Panc1 (cell line): ENCODE results near the gene LZTS2. TPM values are rescaled to one million over a fixed set of nuclear protein-coding genes. Genes with fewer than 3 reads are reported as not detected.

Experiments used
- ATAC-seq: fragments of 200-7000 bp; cut with Tn5 transposase; 2 replicates; pipeline ENCODE4 v1.9.1; 2020; ENCODE audit warnings: mild to moderate bottlenecking, moderate library complexity
- Bru-seq: library from RNA; stranded (reverse); fragments of 400-500 nt; gene quantifications from one replicate; lab custom pipeline; 2021; lab: Mats Ljungman, UMichigan
- BruChase-seq, 2 experiments: library from RNA; stranded (reverse); fragments of 400-500 nt; gene quantifications; one replicate each; lab custom pipeline; 2021; lab: Mats Ljungman, UMichigan
- BruUV-seq: library from RNA; stranded (reverse); fragments of 400-500 nt; replicated peaks from 2 replicates; lab custom pipeline; 2021; lab: Mats Ljungman, UMichigan
- CTCF ChIA-PET: fragments of 300-600 bp; sonication (Branson Sonifier 250); formaldehyde crosslinking; loops from one replicate; lab custom pipeline; 2022; ENCODE audit warnings: antibody characterized with exemption; lab: Charles Lee
- POLR2A ChIA-PET: fragments of 300-600 bp; sonication (Branson Sonifier 250); formaldehyde crosslinking; loops from one replicate; lab custom pipeline; 2022; ENCODE audit warnings: antibody characterized with exemption; lab: Charles Lee
- DNase-seq: peaks from one replicate; pipeline ENCODE4 v3.0.0-alpha.2; 2010; ENCODE audit warnings: low read depth, low spot score
- H3K27ac ChIP-seq: 2 replicates; pipeline ENCODE4 v1.5.1; 2011; ENCODE audit warnings: mild to moderate bottlenecking, low read length, inconsistent platforms
- H3K27me3 ChIP-seq: fragments of 200-500 bp; sonication (Bioruptor generic); 2 replicates; pipeline ENCODE4 v1.6.0; 2014; ENCODE audit warnings: low read length, inconsistent platforms; ENCODE audit not compliant: control insufficient read depth, insufficient read depth
- H3K36me3 ChIP-seq: fragments of 200-500 bp; sonication (Bioruptor generic); 2 replicates; pipeline ENCODE4 v1.5.1; 2014; ENCODE audit warnings: inconsistent platforms, mild to moderate bottlenecking, low read length, moderate library complexity; ENCODE audit not compliant: control insufficient read depth, insufficient read depth
- H3K4me1 ChIP-seq: 2 replicates; pipeline ENCODE4 v1.5.1; 2011; ENCODE audit warnings: inconsistent platforms, mild to moderate bottlenecking, low read length, moderate library complexity; ENCODE audit not compliant: control insufficient read depth, insufficient read depth
- H3K4me3 ChIP-seq, 2 experiments: 2 replicates each; pipeline ENCODE4 v1.5.1; 2011 to 2012; ENCODE audit warnings: low read depth in 2 of 2, low read length in 2 of 2, mild to moderate bottlenecking in 2 of 2, inconsistent platforms in 1 of 2, moderate library complexity in 1 of 2
- H3K9me3 ChIP-seq: fragments of 200-500 bp; sonication (Bioruptor generic); 2 replicates; pipeline ENCODE4 v1.5.1; 2014; ENCODE audit warnings: low read depth, mild to moderate bottlenecking, inconsistent platforms, low read length, moderate library complexity; ENCODE audit not compliant: control insufficient read depth, insufficient read depth
- CTCF ChIP-seq: fragments of 450-650 bp; IDR thresholded peaks from 2 replicates; pipeline ENCODE4 v1.5.1; 2017; ENCODE audit warnings: mild to moderate bottlenecking
- POLR2AphosphoS5 ChIP-seq: IDR thresholded peaks from 2 replicates; pipeline ENCODE4 v1.6.1; 2012; ENCODE audit warnings: mild to moderate bottlenecking, low read depth, low read length, moderate library complexity
- REST ChIP-seq, 2 experiments: IDR thresholded peaks; 2 replicates each; pipeline ENCODE4 v1.6.1; 2011 to 2012; ENCODE audit warnings: low read depth in 2 of 2, control low read depth in 1 of 2, low read length in 1 of 2, mild to moderate bottlenecking in 1 of 2, moderate library complexity in 1 of 2; ENCODE audit not compliant: insufficient read depth in 1 of 2
- SIN3A ChIP-seq: IDR thresholded peaks from 2 replicates; pipeline ENCODE4 v1.6.1; 2012; ENCODE audit warnings: low read depth, mild to moderate bottlenecking, low read length, moderate library complexity, borderline replicate concordance; ENCODE audit not compliant: insufficient read depth
- TCF7L2 ChIP-seq: IDR thresholded peaks from 2 replicates; pipeline ENCODE4 v1.6.1; 2011; ENCODE audit warnings: mild to moderate bottlenecking, low read depth, low read length, inconsistent platforms
- in situ Hi-C: cut with HindIII; loops from 2 replicates; pipeline ENCODE4 v1.10.0; 2016; ENCODE audit warnings: low sequenced_read_pairs, low pct_unique_long_range_greater_than_20kb
- intact Hi-C: fragments of 100-400 bp; cut with micrococcal nuclease; formaldehyde crosslinking; loops from one replicate; pipeline ENCODE4 v1.10.0; 2022; ENCODE audit not compliant: unreplicated experiment
- long read RNA-seq: library from polyadenylated mRNA; unstranded; transcript quantifications from one replicate; pipeline ENCODE4 v2.0.0, GENCODE V29; 2021; ENCODE audit not compliant: unreplicated experiment
- polyA plus RNA-seq: library from polyadenylated mRNA; unstranded; fragments of >200 nt; gene quantifications from one replicate; pipeline ENCODE4 v1.2.1, GENCODE V29; 2012; ENCODE audit warnings: missing spikeins; ENCODE audit not compliant: insufficient read length
- total RNA-seq: library from RNA; stranded (reverse); gene quantifications from one replicate; pipeline ENCODE4 v1.2.1, GENCODE V29; 2021; ENCODE audit not compliant: unreplicated experiment

LZTS2 gene
- 65.5 TPM for total RNA-seq
- 97.7 TPM for polyA plus RNA-seq
- Bru-seq, nascent RNA = percentile 69 among the genes with signal in this experiment
- percentile 87 among the genes with signal in this experiment for BruChase-seq, experiment 1, labeled RNA remaining after a 2-hour chase
- percentile 84 among the genes with signal in this experiment for BruChase-seq, experiment 2, labeled RNA remaining after a 6-hour chase
- long read RNA-seq, full-length matches to known transcripts = 69 of 176 reads
- long read RNA-seq, partial matches to known transcripts = 25 of 176 reads
- long read RNA-seq, other reads (novel, unspliced or antisense) = 82 of 176 reads

GRCh38 chr10:100999742-101000126 is at the start of gene LZTS2:
LZTS2 (plus strand) TSS chr10:100999808; CDS start chr10:101002539, 2,731 bp downstream.
- peak within 1 kb of the TSS; percentile 74 to 87 for H3K4me3 ChIP-seq
- no TSS peak for BruUV-seq
- ChIA-PET POLR2A (no interaction called here), CTCF (interaction anchor here (0.5 to 1.4 kb wide), 4 partner anchors 12 to 242 kb away, joined by 4 to 5 read pairs (median 5); no protein-coding TSS in a partner anchor)
- ATAC-seq (peak; percentile 14; the same call in 1 of the 2 replicates), DNase-seq (no peak)
- in situ Hi-C loops = no loop called here
- peaks cover 11% of the 10 kb centered on the region; the same call in 1 of the 2 replicates for H3K36me3 ChIP-seq
- TF ChIP-seq TCF7L2 (no peak), POLR2AphosphoS5 (no peak), CTCF (no peak), REST (IDR thresholded peaks at IDR 0.05; ENCODE audit: insufficient read depth in 1 of 2, low read depth in 2 of 2, low read length in 1 of 2) (no peak), SIN3A (no peak)
- peaks cover 36% of the 10 kb centered on the region for H3K4me1 ChIP-seq
- no peaks in the 10 kb centered on the region for H3K27me3 ChIP-seq
- H3K9me3 ChIP-seq = no peaks in the 10 kb centered on the region
- intact Hi-C loops = no loop called here
- H3K27ac ChIP-seq = peak within 1 kb of the TSS; percentile 96

GRCh38 chr10:100960251-100960650 is 39.4 kb upstream of the LZTS2 start:
- ATAC-seq (no peak), DNase-seq (no peak)
- in situ Hi-C loops = no loop called here
- H3K36me3 ChIP-seq = peaks cover 63% of the 10 kb centered on the region
- TF ChIP-seq CTCF (no peak), REST (IDR thresholded peaks at IDR 0.05; ENCODE audit: insufficient read depth in 1 of 2, low read depth in 2 of 2, low read length in 1 of 2) (no peak), TCF7L2 (no peak), POLR2AphosphoS5 (no peak), SIN3A (no peak)
- no peak overlapping the region for H3K4me3 ChIP-seq
- BruUV-seq = no TSS peak
- intact Hi-C loops = no loop called here
- no peak overlapping the region for H3K27ac ChIP-seq
- no peaks in the 10 kb centered on the region for H3K4me1 ChIP-seq
- no peaks in the 10 kb centered on the region for H3K27me3 ChIP-seq
- POLR2A ChIA-PET = no interaction called here
- no peaks in the 10 kb centered on the region for H3K9me3 ChIP-seq
- CTCF ChIA-PET = no interaction called here
